PC-3 (cell line): ENCODE measurements around the gene RERE.

Experiments used
- CTCF ChIP-seq: fragments of 300-600 bp; sonication (generic); conservative IDR thresholded peaks from 2 replicates; pipeline ENCODE4 v1.5.1; 2017; ENCODE audit warnings: antibody characterized with exemption, low read depth, mild to moderate bottlenecking, low read length
- EZH2 ChIP-seq: fragments of 300-600 bp; sonication (generic); IDR thresholded peaks from one replicate; pipeline ENCODE4 v1.6.1; 2017; ENCODE audit warnings: antibody characterized with exemption, mild to moderate bottlenecking, low read length; ENCODE audit not compliant: unreplicated experiment

DNA sequence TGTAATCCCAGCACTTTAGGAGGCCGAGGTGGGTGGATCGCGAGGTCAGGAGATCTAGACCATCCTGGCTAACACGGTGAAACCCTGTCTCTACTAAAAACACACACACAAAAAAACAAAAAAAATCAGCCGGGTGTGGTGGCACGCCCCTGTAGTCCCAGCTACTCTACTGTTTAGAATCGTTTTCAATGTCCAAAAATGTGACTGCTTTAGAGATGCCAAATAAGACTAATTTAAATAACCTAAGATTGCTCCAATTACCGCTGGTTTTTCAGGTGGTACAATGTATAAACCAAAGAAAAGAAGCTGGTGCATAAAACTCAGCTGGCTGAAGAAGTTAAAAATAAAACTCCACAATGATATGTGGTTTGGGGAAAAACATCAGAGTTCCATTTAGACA lies 132.0 kb downstream of the RERE start:
- TF ChIP-seq CTCF (no peak), EZH2 (no peak)
